GM19468 (cell line): Measurements from ENCODE around the gene MRPS34.
"Not testable (repeated sequence)": the region's sequence is repeated elsewhere in the genome, so short reads cannot be mapped to it uniquely, and the experiment has no call there.

Experiments used
- ATAC-seq: cut with Tn5 transposase; IDR thresholded peaks from one replicate; pipeline ENCODE4 v1.9.1; 2021; ENCODE audit warnings: mild to moderate bottlenecking, moderate library complexity, moderate number of reproducible peaks; ENCODE audit not compliant: unreplicated experiment; ENCODE audit errors: extremely low read depth

Gene MRPS34

GRCh38 chr16:1772908-1773702 is at the start of gene MRPS34:
TSS of gene MRPS34 (minus strand) at chr16:1773134. CDS start at chr16:1773119, 15 bp downstream.
- peak; percentile 27 for ATAC-seq

- ATAC-seq = no peak
Observed at GRCh38 chr16:1821861-1822611, 49.1 kb upstream of the MRPS34 start.

GRCh38 chr16:1820946-1821290 is 48.0 kb upstream of the MRPS34 start:
- no peak for ATAC-seq

- ATAC-seq = no peak
Observed at GRCh38 chr16:1820096-1820945, 47.4 kb upstream of the MRPS34 start.

- no peak for ATAC-seq
Observed at GRCh38 chr16:1819611-1820010, 46.7 kb upstream of the MRPS34 start.

- ATAC-seq = no peak
Observed at GRCh38 chr16:1818873-1819525, 46.1 kb upstream of the MRPS34 start.

GRCh38 chr16:1818204-1818872 is 45.4 kb upstream of the MRPS34 start:
- ATAC-seq = no peak

- no peak for ATAC-seq
Observed at GRCh38 chr16:1817716-1818115, 44.8 kb upstream of the MRPS34 start.

GRCh38 chr16:1817276-1817589 is 44.3 kb upstream of the MRPS34 start:
- no peak for ATAC-seq

- no peak for ATAC-seq
Observed at GRCh38 chr16:1816396-1817275, 43.7 kb upstream of the MRPS34 start.

GRCh38 chr16:1815461-1815860 is 42.5 kb upstream of the MRPS34 start:
- no peak for ATAC-seq

GRCh38 chr16:1812732-1813163 is 39.8 kb upstream of the MRPS34 start:
- no peak for ATAC-seq

- no peak for ATAC-seq
Observed at GRCh38 chr16:1810536-1810935, 37.6 kb upstream of the MRPS34 start.

GRCh38 chr16:1810106-1810505 is 37.2 kb upstream of the MRPS34 start:
- ATAC-seq = no peak

- ATAC-seq = no peak
Observed at GRCh38 chr16:1809281-1809801, 36.4 kb upstream of the MRPS34 start.

GRCh38 chr16:1808691-1809090 is 35.8 kb upstream of the MRPS34 start:
- no peak for ATAC-seq

GRCh38 chr16:1807626-1808025 is 34.7 kb upstream of the MRPS34 start:
- no peak for ATAC-seq

GRCh38 chr16:1800701-1801100 is 27.8 kb upstream of the MRPS34 start:
- no peak for ATAC-seq

GRCh38 chr16:1799263-1799662 is 26.3 kb upstream of the MRPS34 start:
- ATAC-seq = not testable (repeated sequence)
